ENCODE data around the gene DLL4.

Gene DLL4

GRCh38 chr15:40928821-40929659 lies at the start of gene DLL4:
DLL4 (plus strand) TSS chr15:40929340; CDS start chr15:40929669, 329 bp downstream.
- no peak for DNase-seq (ENCODE audit: low spot score)

- DNase-seq (ENCODE audit: low spot score): no peak
Measured at GRCh38 chr15:40879609-40880008, 49.5 kb upstream of the DLL4 start.

GRCh38 chr15:40881351-40881750 lies 47.8 kb upstream of the DLL4 start:
- DNase-seq (ENCODE audit: low spot score): no peak

GRCh38 chr15:40886586-40886985 lies 42.6 kb upstream of the DLL4 start:
- no peak for DNase-seq (ENCODE audit: low spot score)

- DNase-seq (ENCODE audit: low spot score): no peak
Measured at GRCh38 chr15:40889112-40889511, 40.0 kb upstream of the DLL4 start.

- DNase-seq (ENCODE audit: low spot score): no peak
Measured at GRCh38 chr15:40891138-40891537, 38.0 kb upstream of the DLL4 start.

- DNase-seq (ENCODE audit: low spot score): peak; percentile 44
Measured at GRCh38 chr15:40891810-40892446, 37.2 kb upstream of the DLL4 start.

GRCh38 chr15:40892447-40893012 lies 36.6 kb upstream of the DLL4 start:
- no peak for DNase-seq (ENCODE audit: low spot score)

GRCh38 chr15:40893019-40893670 lies 36.0 kb upstream of the DLL4 start:
- no peak for DNase-seq (ENCODE audit: low spot score)

- DNase-seq (ENCODE audit: low spot score): peak; percentile 97
Measured at GRCh38 chr15:40893733-40894680, 35.1 kb upstream of the DLL4 start, which contains the start of gene VPS18. VPS18 (plus strand) TSS chr15:40894450; CDS start chr15:40894769, 319 bp downstream.

GRCh38 chr15:40894681-40895448 lies 34.3 kb upstream of the DLL4 start:
- DNase-seq (ENCODE audit: low spot score): peak; percentile 60

GRCh38 chr15:40899536-40900207 lies 29.5 kb upstream of the DLL4 start:
- DNase-seq (ENCODE audit: low spot score): no peak

- no peak for DNase-seq (ENCODE audit: low spot score)
Measured at GRCh38 chr15:40900256-40901052, 28.7 kb upstream of the DLL4 start.

- no peak for DNase-seq (ENCODE audit: low spot score)
Measured at GRCh38 chr15:40901053-40901443, 28.1 kb upstream of the DLL4 start.

- DNase-seq (ENCODE audit: low spot score): no peak
Measured at GRCh38 chr15:40902605-40903561, 26.3 kb upstream of the DLL4 start.

GRCh38 chr15:40904552-40905201 lies 24.5 kb upstream of the DLL4 start:
- no peak for DNase-seq (ENCODE audit: low spot score)
